ENCODE results near the gene VIL1. TPM values are rescaled to one million over a fixed set of nuclear protein-coding genes. Genes with fewer than 3 reads are reported as not detected.

The VIL1 gene
- total and polyA plus RNA-seq, 2 of the 13 experiments (the other 11 are each of a cell fraction or from before 2014, with no cell fraction given) = 287 to 301 TPM

DNA sequence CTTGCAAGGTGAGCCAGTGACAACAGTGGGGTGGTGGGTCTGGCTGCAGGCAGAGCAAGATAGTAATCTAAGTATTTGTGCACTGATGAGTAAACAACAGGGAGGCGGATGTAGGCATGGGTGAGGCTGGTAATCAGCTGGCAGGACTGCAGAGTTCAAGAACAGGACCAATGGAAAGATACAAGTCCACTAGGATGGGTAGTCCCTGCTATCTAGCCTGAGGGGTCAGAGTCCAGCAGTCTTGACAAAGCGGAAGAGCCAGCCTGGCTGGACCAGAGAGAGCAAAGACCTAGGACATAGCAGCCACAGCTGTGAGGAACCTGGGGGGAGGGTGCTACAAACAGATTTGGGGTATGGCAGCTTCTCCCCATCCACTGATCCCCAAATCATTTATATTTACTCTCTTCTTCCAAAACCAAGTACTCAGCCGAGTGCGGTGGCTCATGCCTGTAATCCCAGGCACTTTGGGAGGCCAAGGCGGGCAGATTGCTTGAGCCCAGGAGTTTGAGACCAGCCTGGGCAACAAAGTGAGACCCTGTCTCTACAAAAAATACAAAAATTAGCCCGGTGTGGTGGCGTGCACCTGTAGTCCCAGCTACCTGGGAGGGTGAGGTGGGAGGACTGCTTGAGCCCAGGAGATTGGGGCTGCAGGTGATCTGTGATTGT lies 25.9 kb downstream of the VIL1 start (continued):
- TF ChIP-seq, protein P1, sequence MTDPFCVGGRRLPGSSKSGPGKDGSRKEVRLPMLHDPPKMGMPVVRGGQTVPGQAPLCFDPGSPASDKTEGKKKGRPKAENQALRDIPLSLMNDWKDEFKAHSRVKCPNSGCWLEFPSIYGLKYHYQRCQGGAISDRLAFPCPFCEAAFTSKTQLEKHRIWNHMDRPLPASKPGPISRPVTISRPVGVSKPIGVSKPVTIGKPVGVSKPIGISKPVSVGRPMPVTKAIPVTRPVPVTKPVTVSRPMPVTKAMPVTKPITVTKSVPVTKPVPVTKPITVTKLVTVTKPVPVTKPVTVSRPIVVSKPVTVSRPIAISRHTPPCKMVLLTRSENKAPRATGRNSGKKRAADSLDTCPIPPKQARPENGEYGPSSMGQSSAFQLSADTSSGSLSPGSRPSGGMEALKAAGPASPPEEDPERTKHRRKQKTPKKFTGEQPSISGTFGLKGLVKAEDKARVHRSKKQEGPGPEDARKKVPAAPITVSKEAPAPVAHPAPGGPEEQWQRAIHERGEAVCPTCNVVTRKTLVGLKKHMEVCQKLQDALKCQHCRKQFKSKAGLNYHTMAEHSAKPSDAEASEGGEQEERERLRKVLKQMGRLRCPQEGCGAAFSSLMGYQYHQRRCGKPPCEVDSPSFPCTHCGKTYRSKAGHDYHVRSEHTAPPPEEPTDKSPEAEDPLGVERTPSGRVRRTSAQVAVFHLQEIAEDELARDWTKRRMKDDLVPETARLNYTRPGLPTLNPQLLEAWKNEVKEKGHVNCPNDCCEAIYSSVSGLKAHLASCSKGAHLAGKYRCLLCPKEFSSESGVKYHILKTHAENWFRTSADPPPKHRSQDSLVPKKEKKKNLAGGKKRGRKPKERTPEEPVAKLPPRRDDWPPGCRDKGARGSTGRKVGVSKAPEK (CRISPR knock-in tag; IDR thresholded peaks at IDR 0.05; ENCODE audit: borderline replicate concordance) = no peak
- TF ChIP-seq, protein P2, sequence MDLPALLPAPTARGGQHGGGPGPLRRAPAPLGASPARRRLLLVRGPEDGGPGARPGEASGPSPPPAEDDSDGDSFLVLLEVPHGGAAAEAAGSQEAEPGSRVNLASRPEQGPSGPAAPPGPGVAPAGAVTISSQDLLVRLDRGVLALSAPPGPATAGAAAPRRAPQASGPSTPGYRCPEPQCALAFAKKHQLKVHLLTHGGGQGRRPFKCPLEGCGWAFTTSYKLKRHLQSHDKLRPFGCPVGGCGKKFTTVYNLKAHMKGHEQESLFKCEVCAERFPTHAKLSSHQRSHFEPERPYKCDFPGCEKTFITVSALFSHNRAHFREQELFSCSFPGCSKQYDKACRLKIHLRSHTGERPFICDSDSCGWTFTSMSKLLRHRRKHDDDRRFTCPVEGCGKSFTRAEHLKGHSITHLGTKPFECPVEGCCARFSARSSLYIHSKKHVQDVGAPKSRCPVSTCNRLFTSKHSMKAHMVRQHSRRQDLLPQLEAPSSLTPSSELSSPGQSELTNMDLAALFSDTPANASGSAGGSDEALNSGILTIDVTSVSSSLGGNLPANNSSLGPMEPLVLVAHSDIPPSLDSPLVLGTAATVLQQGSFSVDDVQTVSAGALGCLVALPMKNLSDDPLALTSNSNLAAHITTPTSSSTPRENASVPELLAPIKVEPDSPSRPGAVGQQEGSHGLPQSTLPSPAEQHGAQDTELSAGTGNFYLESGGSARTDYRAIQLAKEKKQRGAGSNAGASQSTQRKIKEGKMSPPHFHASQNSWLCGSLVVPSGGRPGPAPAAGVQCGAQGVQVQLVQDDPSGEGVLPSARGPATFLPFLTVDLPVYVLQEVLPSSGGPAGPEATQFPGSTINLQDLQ (CRISPR knock-in tag; IDR thresholded peaks at IDR 0.05) = peak; percentile 24; the same call in 1 of the 2 replicates
- TF ChIP-seq ZBTB1 (CRISPR knock-in tag; IDR thresholded peaks at IDR 0.05; ENCODE audit: borderline replicate concordance) (no peak), MIER3 (CRISPR knock-in tag; IDR thresholded peaks at IDR 0.05; ENCODE audit: borderline replicate concordance) (peak; percentile 96), ELK4 (CRISPR knock-in tag; IDR thresholded peaks at IDR 0.05; ENCODE audit: borderline replicate concordance) (no peak), PLSCR1 (CRISPR knock-in tag; IDR thresholded peaks at IDR 0.05; ENCODE audit: borderline replicate concordance) (no peak)
- TF ChIP-seq, protein P3, sequence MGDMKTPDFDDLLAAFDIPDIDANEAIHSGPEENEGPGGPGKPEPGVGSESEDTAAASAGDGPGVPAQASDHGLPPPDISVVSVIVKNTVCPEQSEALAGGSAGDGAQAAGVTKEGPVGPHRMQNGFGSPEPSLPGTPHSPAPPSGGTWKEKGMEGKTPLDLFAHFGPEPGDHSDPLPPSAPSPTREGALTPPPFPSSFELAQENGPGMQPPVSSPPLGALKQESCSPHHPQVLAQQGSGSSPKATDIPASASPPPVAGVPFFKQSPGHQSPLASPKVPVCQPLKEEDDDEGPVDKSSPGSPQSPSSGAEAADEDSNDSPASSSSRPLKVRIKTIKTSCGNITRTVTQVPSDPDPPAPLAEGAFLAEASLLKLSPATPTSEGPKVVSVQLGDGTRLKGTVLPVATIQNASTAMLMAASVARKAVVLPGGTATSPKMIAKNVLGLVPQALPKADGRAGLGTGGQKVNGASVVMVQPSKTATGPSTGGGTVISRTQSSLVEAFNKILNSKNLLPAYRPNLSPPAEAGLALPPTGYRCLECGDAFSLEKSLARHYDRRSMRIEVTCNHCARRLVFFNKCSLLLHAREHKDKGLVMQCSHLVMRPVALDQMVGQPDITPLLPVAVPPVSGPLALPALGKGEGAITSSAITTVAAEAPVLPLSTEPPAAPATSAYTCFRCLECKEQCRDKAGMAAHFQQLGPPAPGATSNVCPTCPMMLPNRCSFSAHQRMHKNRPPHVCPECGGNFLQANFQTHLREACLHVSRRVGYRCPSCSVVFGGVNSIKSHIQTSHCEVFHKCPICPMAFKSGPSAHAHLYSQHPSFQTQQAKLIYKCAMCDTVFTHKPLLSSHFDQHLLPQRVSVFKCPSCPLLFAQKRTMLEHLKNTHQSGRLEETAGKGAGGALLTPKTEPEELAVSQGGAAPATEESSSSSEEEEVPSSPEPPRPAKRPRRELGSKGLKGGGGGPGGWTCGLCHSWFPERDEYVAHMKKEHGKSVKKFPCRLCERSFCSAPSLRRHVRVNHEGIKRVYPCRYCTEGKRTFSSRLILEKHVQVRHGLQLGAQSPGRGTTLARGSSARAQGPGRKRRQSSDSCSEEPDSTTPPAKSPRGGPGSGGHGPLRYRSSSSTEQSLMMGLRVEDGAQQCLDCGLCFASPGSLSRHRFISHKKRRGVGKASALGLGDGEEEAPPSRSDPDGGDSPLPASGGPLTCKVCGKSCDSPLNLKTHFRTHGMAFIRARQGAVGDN (CRISPR knock-in tag; IDR thresholded peaks at IDR 0.05) = peak; percentile 90

Data from HepG2 (cell line).